HUES6 (cell line): ENCODE data around the gene IFI27.
"Not testable (repeated sequence)": the region's sequence is repeated elsewhere in the genome, so short reads cannot be mapped to it uniquely, and the experiment has no call there.

Source experiments
- H3K27ac ChIP-seq: 2 replicates; pipeline ENCODE4 v1.7.0; 2013; ENCODE audit warnings: low read depth, mild to moderate bottlenecking, low read length, inconsistent platforms
- H3K27me3 ChIP-seq: 2 replicates; pipeline ENCODE4 v1.6.1; 2013; ENCODE audit warnings: low read length; ENCODE audit not compliant: control insufficient read depth, insufficient read depth
- H3K36me3 ChIP-seq: 2 replicates; pipeline ENCODE4 v1.6.1; 2013; ENCODE audit warnings: low read length; ENCODE audit not compliant: control insufficient read depth, insufficient read depth
- H3K4me1 ChIP-seq: 2 replicates; pipeline ENCODE4 v1.6.1; 2013; ENCODE audit warnings: low read length; ENCODE audit not compliant: control insufficient read depth, insufficient read depth
- H3K4me3 ChIP-seq: 2 replicates; pipeline ENCODE4 v1.5.1; 2013; ENCODE audit warnings: low read depth, low read length
- H3K9ac ChIP-seq: one replicate; pipeline ENCODE4 v1.6.1; 2013; ENCODE audit warnings: mild to moderate bottlenecking, low read length
- H3K9me3 ChIP-seq: 2 replicates; pipeline ENCODE4 v1.6.1; 2013; ENCODE audit warnings: low read depth, low read length; ENCODE audit not compliant: control insufficient read depth, insufficient read depth

The IFI27 gene

GRCh38 chr14:94156143-94156542 is 45.6 kb downstream of the IFI27 start:
- not testable (repeated sequence) for H3K36me3 ChIP-seq, H3K4me3 ChIP-seq, H3K4me1 ChIP-seq, H3K27me3 ChIP-seq, H3K27ac ChIP-seq, H3K9ac ChIP-seq
- H3K9me3 ChIP-seq = peaks cover 11% of the 10 kb centered on the region

GRCh38 chr14:94157197-94157596 is 46.7 kb downstream of the IFI27 start:
- no peak overlapping the region for H3K27ac ChIP-seq
- H3K9me3 ChIP-seq = peaks cover 11% of the 10 kb centered on the region
- H3K36me3 ChIP-seq = no peaks in the 10 kb centered on the region
- no peaks in the 10 kb centered on the region for H3K4me1 ChIP-seq
- H3K4me3 ChIP-seq = no peak overlapping the region
- no peak overlapping the region for H3K9ac ChIP-seq
- peaks cover 4% of the 10 kb centered on the region; the same call in 1 of the 2 replicates for H3K27me3 ChIP-seq

GRCh38 chr14:94158239-94158883 is 47.8 kb downstream of the IFI27 start:
- Histone ChIP-seq H3K27me3 (peaks cover 4% of the 10 kb centered on the region; the same call in 1 of the 2 replicates), H3K9ac (no peak overlapping the region), H3K4me3 (no peak overlapping the region), H3K4me1 (no peaks in the 10 kb centered on the region), H3K27ac (no peak overlapping the region), H3K9me3 (peaks cover 11% of the 10 kb centered on the region), H3K36me3 (no peaks in the 10 kb centered on the region)

- no peak overlapping the region for H3K27ac ChIP-seq
- H3K4me3 ChIP-seq = no peak overlapping the region
- no peaks in the 10 kb centered on the region for H3K36me3 ChIP-seq
- H3K9ac ChIP-seq = no peak overlapping the region
- H3K27me3 ChIP-seq = peaks cover 9% of the 10 kb centered on the region
- peaks cover 20% of the 10 kb centered on the region for H3K4me1 ChIP-seq
- no peaks in the 10 kb centered on the region for H3K9me3 ChIP-seq
Measured at GRCh38 chr14:94161058-94161457, 50.5 kb downstream of the IFI27 start.

GRCh38 chr14:94161981-94162380 is 51.4 kb downstream of the IFI27 start:
- Histone ChIP-seq H3K27me3 (peaks cover 9% of the 10 kb centered on the region), H3K36me3 (no peaks in the 10 kb centered on the region), H3K4me1 (peaks cover 20% of the 10 kb centered on the region), H3K4me3 (no peak overlapping the region), H3K27ac (no peak overlapping the region), H3K9me3 (no peaks in the 10 kb centered on the region), H3K9ac (no peak overlapping the region)

GRCh38 chr14:94162466-94162865 is 51.9 kb downstream of the IFI27 start:
- peaks cover 9% of the 10 kb centered on the region for H3K27me3 ChIP-seq
- no peak overlapping the region for H3K27ac ChIP-seq
- H3K4me3 ChIP-seq = no peak overlapping the region
- H3K9ac ChIP-seq = no peak overlapping the region
- H3K9me3 ChIP-seq = no peaks in the 10 kb centered on the region
- H3K4me1 ChIP-seq = peaks cover 20% of the 10 kb centered on the region
- H3K36me3 ChIP-seq = no peaks in the 10 kb centered on the region

- H3K36me3 ChIP-seq = no peaks in the 10 kb centered on the region
- H3K27ac ChIP-seq = no peak overlapping the region
- H3K4me1 ChIP-seq = peaks cover 20% of the 10 kb centered on the region
- H3K27me3 ChIP-seq = peaks cover 5% of the 10 kb centered on the region
- no peak overlapping the region for H3K9ac ChIP-seq
- no peaks in the 10 kb centered on the region for H3K9me3 ChIP-seq
- H3K4me3 ChIP-seq = no peak overlapping the region
Measured at GRCh38 chr14:94163796-94164195, 53.3 kb downstream of the IFI27 start.

GRCh38 chr14:94164685-94165431 is 54.3 kb downstream of the IFI27 start:
- Histone ChIP-seq H3K27me3 (peaks cover 5% of the 10 kb centered on the region), H3K4me1 (peaks cover 20% of the 10 kb centered on the region), H3K36me3 (no peaks in the 10 kb centered on the region), H3K4me3 (peak overlapping the region; percentile 16; the same call in 1 of the 2 replicates), H3K9ac (no peak overlapping the region), H3K27ac (no peak overlapping the region), H3K9me3 (no peaks in the 10 kb centered on the region)

- no peak overlapping the region for H3K27ac ChIP-seq
- peaks cover 5% of the 10 kb centered on the region for H3K27me3 ChIP-seq
- H3K4me1 ChIP-seq = peaks cover 20% of the 10 kb centered on the region
Measured at GRCh38 chr14:94165744-94166143, 55.2 kb downstream of the IFI27 start.

More at GRCh38 chr14:94165744-94166143, 55.2 kb downstream of the IFI27 start:
- no peaks in the 10 kb centered on the region for H3K9me3 ChIP-seq
- H3K4me3 ChIP-seq = no peak overlapping the region
- no peaks in the 10 kb centered on the region for H3K36me3 ChIP-seq
- H3K9ac ChIP-seq = no peak overlapping the region
